Transverse colon (tissue), 4 donors: ENCODE measurements around the gene MPP2.

Source experiments
- POLR2A ChIP-seq: fragments of 450-650 bp; IDR thresholded peaks from one replicate; pipeline ENCODE4 v1.6.1; 2016; ENCODE audit warnings: antibody characterized with exemption, mild to moderate bottlenecking, moderate library complexity
- POLR2AphosphoS5 ChIP-seq, 3 donors: sonication (generic); formaldehyde crosslinking; IDR thresholded peaks; one replicate each; pipeline ENCODE4 v1.6.1; 2016; ENCODE audit warnings: antibody characterized with exemption in 3 of 3
- TF ChIP-seq, protein P1 (sequence below), 5 experiments: fragments of 200-600 bp in 3 of 5; fragments of 450-650 bp in 2 of 5; sonication (generic) in 3 of 5; IDR thresholded peaks; 1 replicate in 2 of 5; 2 replicates in 3 of 5; pipeline ENCODE4 v1.5.1; 2016 to 2017; ENCODE audit warnings: antibody characterized with exemption in 5 of 5, inconsistent platforms in 3 of 5, mild to moderate bottlenecking in 2 of 5, moderate library complexity in 1 of 5

DNA sequence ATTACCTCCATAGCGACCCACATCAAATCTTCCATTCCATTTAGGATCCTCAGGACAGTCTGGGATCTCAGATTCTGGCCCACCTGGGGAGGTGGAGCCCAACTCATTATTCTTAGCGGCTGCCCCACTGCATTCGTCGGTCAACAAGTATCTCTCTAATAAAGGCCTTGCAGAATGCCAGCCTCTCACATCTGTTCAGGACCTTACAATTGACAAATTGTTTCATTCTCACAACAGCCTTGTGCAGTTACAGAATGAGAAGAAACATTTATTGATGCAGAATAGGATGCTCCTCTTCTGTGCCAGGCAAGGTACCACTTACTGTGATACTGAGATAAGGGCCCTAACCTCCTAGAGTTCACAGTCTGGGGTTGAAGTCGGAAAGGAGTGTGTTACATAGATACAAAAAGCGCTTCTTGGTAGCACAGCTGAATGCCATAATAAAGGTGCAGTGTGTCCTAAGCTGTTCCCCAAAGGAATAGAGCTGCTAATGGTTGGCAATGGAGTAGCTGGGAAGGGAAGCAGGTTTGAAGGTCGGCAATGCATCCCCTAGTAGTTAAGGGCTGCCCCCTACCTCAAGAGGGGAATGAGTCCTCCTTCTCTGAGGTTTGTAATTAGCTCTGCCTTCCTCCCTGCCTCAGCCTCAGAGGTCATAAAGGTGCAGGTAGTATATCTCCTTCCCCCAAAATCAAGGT is 2.3 kb upstream of the MPP2 start:
- TF ChIP-seq POLR2A (no peak), POLR2AphosphoS5 (IDR thresholded peaks at IDR 0.05) (no peak)
- TF ChIP-seq, protein P1, sequence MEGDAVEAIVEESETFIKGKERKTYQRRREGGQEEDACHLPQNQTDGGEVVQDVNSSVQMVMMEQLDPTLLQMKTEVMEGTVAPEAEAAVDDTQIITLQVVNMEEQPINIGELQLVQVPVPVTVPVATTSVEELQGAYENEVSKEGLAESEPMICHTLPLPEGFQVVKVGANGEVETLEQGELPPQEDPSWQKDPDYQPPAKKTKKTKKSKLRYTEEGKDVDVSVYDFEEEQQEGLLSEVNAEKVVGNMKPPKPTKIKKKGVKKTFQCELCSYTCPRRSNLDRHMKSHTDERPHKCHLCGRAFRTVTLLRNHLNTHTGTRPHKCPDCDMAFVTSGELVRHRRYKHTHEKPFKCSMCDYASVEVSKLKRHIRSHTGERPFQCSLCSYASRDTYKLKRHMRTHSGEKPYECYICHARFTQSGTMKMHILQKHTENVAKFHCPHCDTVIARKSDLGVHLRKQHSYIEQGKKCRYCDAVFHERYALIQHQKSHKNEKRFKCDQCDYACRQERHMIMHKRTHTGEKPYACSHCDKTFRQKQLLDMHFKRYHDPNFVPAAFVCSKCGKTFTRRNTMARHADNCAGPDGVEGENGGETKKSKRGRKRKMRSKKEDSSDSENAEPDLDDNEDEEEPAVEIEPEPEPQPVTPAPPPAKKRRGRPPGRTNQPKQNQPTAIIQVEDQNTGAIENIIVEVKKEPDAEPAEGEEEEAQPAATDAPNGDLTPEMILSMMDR (IDR thresholded peaks at IDR 0.05): no peak
